IPS DF 6.9 (cell line): Measurements from ENCODE around the gene CTTN.

Source experiments
- DNase-seq: peaks from one replicate; pipeline ENCODE4 v3.0.0-alpha.2; 2013; ENCODE audit warnings: low read depth, low spot score
- H3K27ac ChIP-seq: one replicate; pipeline ENCODE4 v1.5.1; 2013; ENCODE audit warnings: low read length, control low read depth
- H3K27me3 ChIP-seq: 2 replicates; pipeline ENCODE4 v1.6.1; 2013; ENCODE audit warnings: mild to moderate bottlenecking, low read length; ENCODE audit not compliant: control insufficient read depth, insufficient read depth
- H3K36me3 ChIP-seq: 2 replicates; pipeline ENCODE4 v1.6.1; 2013; ENCODE audit warnings: low read length; ENCODE audit not compliant: control insufficient read depth, insufficient read depth
- H3K4me1 ChIP-seq: 2 replicates; pipeline ENCODE4 v1.6.1; 2013; ENCODE audit warnings: low read length; ENCODE audit not compliant: control insufficient read depth, insufficient read depth
- H3K4me3 ChIP-seq: 2 replicates; pipeline ENCODE4 v1.5.1; 2013; ENCODE audit warnings: mild to moderate bottlenecking, low read length
- H3K9me3 ChIP-seq: 2 replicates; pipeline ENCODE4 v1.6.1; 2013; ENCODE audit warnings: low read length, inconsistent platforms; ENCODE audit not compliant: control insufficient read depth, insufficient read depth
- WGBS: extraction: QIAGEN DNeasy Blood & Tissue Kit; methylation state at CpG from one replicate; pipeline ENCODE4 v1.1.7; 2013; ENCODE audit warnings: mixed read lengths, missing lambda C conversion rate; ENCODE audit not compliant: insufficient read length, insufficient coverage; 5-methylcytosine and 5-hydroxymethylcytosine counted together

CTTN gene

GRCh38 chr11:70483077-70483861 lies 84.9 kb downstream of the CTTN start:
- H3K36me3 ChIP-seq = peaks cover 7% of the 10 kb centered on the region
- H3K4me3 ChIP-seq = no peak overlapping the region
- no CpG with 5 or more reads among the region's 9 CpGs for WGBS
- H3K27me3 ChIP-seq = no peaks in the 10 kb centered on the region
- no peaks in the 10 kb centered on the region for H3K9me3 ChIP-seq
- no peak for DNase-seq
- no peaks in the 10 kb centered on the region for H3K4me1 ChIP-seq
- no peak overlapping the region for H3K27ac ChIP-seq

GRCh38 chr11:70483917-70484316 lies 85.6 kb downstream of the CTTN start:
- WGBS = no CpG with 5 or more reads among the region's 2 CpGs
- H3K4me3 ChIP-seq = no peak overlapping the region
- H3K9me3 ChIP-seq = no peaks in the 10 kb centered on the region
- H3K4me1 ChIP-seq = no peaks in the 10 kb centered on the region
- H3K27me3 ChIP-seq = no peaks in the 10 kb centered on the region
- no peak for DNase-seq
- H3K27ac ChIP-seq = no peak overlapping the region
- H3K36me3 ChIP-seq = peaks cover 7% of the 10 kb centered on the region

- no CpG with 5 or more reads among the region's 31 CpGs for WGBS
- H3K27me3 ChIP-seq = no peaks in the 10 kb centered on the region
- no peak overlapping the region for H3K4me3 ChIP-seq
- H3K27ac ChIP-seq = no peak overlapping the region
- H3K9me3 ChIP-seq = no peaks in the 10 kb centered on the region
- H3K36me3 ChIP-seq = peaks cover 8% of the 10 kb centered on the region
- no peaks in the 10 kb centered on the region for H3K4me1 ChIP-seq
- DNase-seq = no peak
Observed at GRCh38 chr11:70485326-70486025, 87.1 kb downstream of the CTTN start.

GRCh38 chr11:70486026-70486415 lies 87.7 kb downstream of the CTTN start:
- no peak overlapping the region for H3K4me3 ChIP-seq
- no peak for DNase-seq
- H3K36me3 ChIP-seq = peaks cover 11% of the 10 kb centered on the region
- WGBS = no CpG with 5 or more reads among the region's 22 CpGs
- no peaks in the 10 kb centered on the region for H3K9me3 ChIP-seq
- no peaks in the 10 kb centered on the region for H3K27me3 ChIP-seq
- H3K4me1 ChIP-seq = no peaks in the 10 kb centered on the region
- no peak overlapping the region for H3K27ac ChIP-seq
